Caki2 (cell line): ENCODE data around the gene MYL1. TPM values are rescaled to one million over a fixed set of nuclear protein-coding genes. Genes with fewer than 3 reads are reported as not detected.

Source experiments
- DNase-seq: peaks from one replicate; pipeline ENCODE4 v3.0.0-alpha.2; 2015; ENCODE audit warnings: low read depth
- in situ Hi-C: cut with HindIII; loops from 2 replicates; pipeline ENCODE4 v1.10.0; 2016; ENCODE audit warnings: low sequenced_read_pairs, low pct_unique_long_range_greater_than_20kb, mixed read lengths
- total RNA-seq: library from RNA; depleted of rRNA; stranded (reverse); fragments of >200 nt; shearing (Covaris generic); gene quantifications from 2 replicates; pipeline ENCODE4 v1.2.3, GENCODE V29; 2014; ENCODE audit warnings: low replicate concordance; rRNA removed

The MYL1 gene
- total RNA-seq, 1 experiment from 2014 or later = not detected

GRCh38 chr2:210277133-210277532, 37.8 kb downstream of the MYL1 start:
- no peak for DNase-seq
- in situ Hi-C loops = no loop called here

- in situ Hi-C loops = no loop called here
- DNase-seq = no peak
Measured at GRCh38 chr2:210271300-210271699, 43.7 kb downstream of the MYL1 start.

GRCh38 chr2:210269148-210269547, 45.8 kb downstream of the MYL1 start:
- DNase-seq = no peak
- in situ Hi-C loops = no loop called here

- DNase-seq = no peak
- in situ Hi-C loops = no loop called here
Measured at GRCh38 chr2:210268281-210268680, 46.7 kb downstream of the MYL1 start.

GRCh38 chr2:210267698-210268097, 47.3 kb downstream of the MYL1 start:
- DNase-seq = no peak
- in situ Hi-C loops = no loop called here

DNA sequence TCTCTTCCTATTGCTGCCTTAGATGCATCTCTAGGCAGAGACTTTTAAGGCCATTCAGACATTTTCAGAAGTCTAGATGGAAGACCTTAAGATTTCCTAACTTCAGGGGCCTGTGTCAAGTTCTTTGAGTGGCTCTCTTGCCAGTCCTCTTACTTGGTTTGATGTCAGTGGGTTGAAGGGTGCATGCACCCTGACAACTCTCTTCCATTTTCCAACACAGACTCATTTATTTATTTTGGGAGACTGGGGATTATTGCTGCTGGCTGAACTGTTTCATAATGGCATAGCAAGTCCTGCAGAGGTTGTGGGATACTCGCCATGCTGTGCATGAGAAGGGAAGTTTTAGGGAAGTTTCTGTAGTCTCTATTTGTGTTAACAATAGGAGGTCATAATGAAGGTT, 50.7 kb downstream of the MYL1 start:
- in situ Hi-C loops = no loop called here
- no peak for DNase-seq

DNA sequence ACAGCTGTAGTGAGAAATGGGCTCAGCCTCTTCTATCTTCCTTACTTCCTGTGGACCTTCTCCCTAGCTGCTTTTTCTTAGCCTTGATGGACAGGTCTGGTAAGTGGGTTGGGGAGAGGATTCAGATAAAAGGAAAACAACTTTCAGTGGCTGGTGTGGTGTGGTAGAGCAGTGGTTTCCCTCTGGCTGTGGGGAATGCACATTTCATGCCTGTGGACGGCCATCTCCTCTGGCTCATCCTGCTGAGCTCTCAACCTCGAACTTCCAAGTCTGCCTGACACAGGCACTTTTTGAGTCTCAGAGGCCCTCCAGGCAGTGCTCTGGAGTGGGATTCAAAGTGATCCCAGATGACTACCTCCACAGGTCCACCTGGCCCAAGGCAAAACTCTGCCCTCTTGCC, 51.1 kb downstream of the MYL1 start:
- DNase-seq = no peak
- in situ Hi-C loops = no loop called here

- in situ Hi-C loops = no loop called here
- no peak for DNase-seq
Measured at GRCh38 chr2:210262036-210262435, 52.9 kb downstream of the MYL1 start.

DNA sequence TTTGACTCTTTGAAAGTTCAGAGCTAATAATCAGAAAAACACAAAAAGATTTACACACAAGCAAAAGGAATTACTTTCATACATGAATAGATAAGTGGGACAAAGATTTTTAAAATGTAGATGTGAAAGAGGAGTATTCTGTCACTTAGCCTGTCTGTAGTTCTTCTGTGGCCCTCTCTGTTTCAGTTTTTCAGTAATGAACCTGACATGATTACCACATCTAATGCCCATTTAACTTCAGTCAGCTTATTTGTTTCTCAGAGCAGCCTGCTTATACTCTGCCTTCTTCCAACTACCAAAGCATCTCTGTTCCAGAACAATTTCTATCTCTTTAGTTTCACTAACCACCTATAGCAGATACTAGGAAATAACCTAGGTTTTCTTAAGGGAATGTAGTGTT, 55.3 kb downstream of the MYL1 start:
- in situ Hi-C loops = no loop called here
- no peak for DNase-seq

DNA sequence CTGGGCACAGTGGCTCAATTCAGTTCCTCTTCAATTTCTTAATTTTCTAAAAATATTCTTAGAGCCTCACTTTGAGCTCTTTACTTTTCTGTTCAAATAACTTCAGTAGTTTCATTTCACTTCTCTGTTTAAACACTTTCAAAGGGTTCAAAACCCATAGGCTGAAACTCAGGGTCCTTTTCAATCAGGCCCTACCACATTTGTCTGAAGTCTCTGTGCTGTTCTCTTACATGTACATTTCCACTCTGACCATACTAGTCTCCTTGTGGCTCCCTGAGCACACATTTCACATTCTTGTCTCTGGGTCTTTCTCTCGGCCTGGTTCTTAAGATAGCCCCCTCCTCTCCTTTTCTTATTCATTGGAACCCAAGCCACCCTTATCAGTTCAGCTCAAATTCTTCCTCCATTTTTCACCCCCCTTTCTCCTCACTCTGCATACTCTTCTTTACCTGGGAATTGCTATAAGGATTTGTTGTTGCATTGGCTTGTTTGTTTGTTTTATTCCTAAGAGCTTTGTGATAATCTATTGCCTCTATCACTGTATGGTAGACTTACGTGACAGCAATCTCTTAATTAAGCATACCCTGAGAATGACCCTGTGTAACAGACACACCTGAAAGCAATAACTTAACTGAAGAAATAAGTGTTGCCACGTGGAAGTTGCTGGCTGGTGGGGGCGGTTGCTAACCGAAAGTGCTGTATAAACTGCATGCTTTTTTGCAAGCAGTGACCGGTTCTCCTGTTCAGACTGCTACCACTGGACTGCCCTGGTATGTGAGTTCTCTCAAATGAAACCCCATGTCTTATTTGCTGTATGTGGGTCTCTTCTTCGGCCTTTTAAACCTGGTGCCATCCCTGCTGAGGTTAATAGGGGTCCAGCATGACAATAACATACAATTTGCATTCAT, 62.0 kb downstream of the MYL1 start:
- in situ Hi-C loops = no loop called here
- no peak for DNase-seq

DNA sequence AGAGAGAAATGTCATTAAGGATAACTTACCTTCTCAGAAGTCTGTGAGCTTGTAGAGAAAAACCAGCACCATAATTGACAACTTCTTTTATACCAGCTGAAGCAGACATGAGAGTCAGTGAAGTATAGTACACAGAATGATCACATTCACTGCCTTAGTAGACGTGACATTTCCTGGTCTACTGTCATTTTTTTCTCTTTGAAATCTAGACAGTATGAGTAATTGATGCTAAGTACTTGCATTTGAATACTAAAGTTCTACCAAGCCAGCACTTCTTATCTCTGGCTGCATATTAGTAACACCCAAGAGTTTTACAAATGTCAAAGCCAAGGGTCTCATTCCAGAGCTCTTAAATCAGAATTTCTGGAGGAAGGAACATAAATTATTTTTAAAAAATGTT, 64.4 kb downstream of the MYL1 start:
- in situ Hi-C loops = no loop called here
- DNase-seq = no peak

Other genes with a start within 250 kb of the MYL1 start
- gene KANSL1L, start 143.8 kb downstream of the MYL1 start, total RNA-seq = 14.5 and 18.6 TPM in 2 replicates
- not detected in 2 replicates for gene ACADL, start 89.7 kb downstream of the MYL1 start, total RNA-seq
- gene LANCL1, start 161.6 kb upstream of the MYL1 start, total RNA-seq = 42.3 and 44.6 TPM in 2 replicates
- 0.23 and 0.95 TPM in 2 replicates for gene CPS1, start 241.4 kb upstream of the MYL1 start, total RNA-seq